Skeletal muscle tissue (tissue), 4 donors: Measurements from ENCODE around the gene ELL2. TPM values are rescaled to one million over a fixed set of nuclear protein-coding genes. Genes with fewer than 3 reads are reported as not detected.
"Not testable (repeated sequence)": the region's sequence is repeated elsewhere in the genome, so short reads cannot be mapped to it uniquely, and the experiment has no call there.

Source experiments
- H3K27ac ChIP-seq: one replicate; pipeline ENCODE4 v1.7.0; 2013; ENCODE audit warnings: mild to moderate bottlenecking, low read depth, low read length, inconsistent platforms
- H3K27me3 ChIP-seq, 3 donors: one replicate each; pipeline ENCODE4 v1.7.0; 2013; ENCODE audit warnings: low read length in 3 of 3; ENCODE audit not compliant: control insufficient read depth in 3 of 3, insufficient read depth in 3 of 3
- H3K36me3 ChIP-seq, 3 donors: one replicate each; pipeline ENCODE4 v1.7.0; 2013; ENCODE audit warnings: low read length in 3 of 3; ENCODE audit not compliant: control insufficient read depth in 3 of 3, insufficient read depth in 3 of 3
- H3K4me1 ChIP-seq, 3 donors: one replicate each; pipeline ENCODE4 v1.7.0; 2013; ENCODE audit warnings: low read length in 3 of 3, mild to moderate bottlenecking in 3 of 3; ENCODE audit not compliant: control insufficient read depth in 3 of 3, insufficient read depth in 3 of 3
- H3K4me3 ChIP-seq, 3 donors: one replicate each; pipeline ENCODE4 v1.7.0; 2013; ENCODE audit warnings: low read length in 3 of 3
- H3K9ac ChIP-seq, 3 donors: one replicate each; pipeline ENCODE4 v1.7.0; 2013; ENCODE audit warnings: low read length in 3 of 3, mild to moderate bottlenecking in 3 of 3, moderate library complexity in 2 of 3, low read depth in 1 of 3
- H3K9me3 ChIP-seq, 3 donors: one replicate each; pipeline ENCODE4 v1.7.0; 2013; ENCODE audit warnings: low read length in 3 of 3; ENCODE audit not compliant: control insufficient read depth in 3 of 3
- total RNA-seq: library from RNA; depleted of rRNA; stranded (reverse); fragments of >200 nt; gene quantifications from one replicate; pipeline ENCODE4 v1.2.3, GENCODE V29; 2014
- donor health status: Osteomylitis.

ELL2 gene
- total RNA-seq, 1 donor from 2014 or later = 5.7 TPM

GRCh38 chr5:95879661-95880060 is 82.0 kb downstream of the ELL2 start:
- Histone ChIP-seq H3K4me3 (no peak overlapping the region), H3K27me3 (no peaks in the 10 kb centered on the region), H3K9me3 (no peaks in the 10 kb centered on the region), H3K9ac (no peak overlapping the region), H3K36me3 (no peaks in the 10 kb centered on the region), H3K27ac (no peak overlapping the region), H3K4me1 (peaks cover 5 to 7% (median 7%) of the 10 kb centered on the region in 3 donors)

- H3K4me3 ChIP-seq = no peak overlapping the region
- no peaks in the 10 kb centered on the region for H3K36me3 ChIP-seq
- H3K9me3 ChIP-seq = no peaks in the 10 kb centered on the region
- no peaks in the 10 kb centered on the region for H3K27me3 ChIP-seq
- no peak overlapping the region for H3K27ac ChIP-seq
- H3K4me1 ChIP-seq = peaks cover 5 to 7% (median 7%) of the 10 kb centered on the region in 3 donors
- H3K9ac ChIP-seq = no peak overlapping the region
Observed at GRCh38 chr5:95878417-95879323, 83.0 kb downstream of the ELL2 start.

DNA sequence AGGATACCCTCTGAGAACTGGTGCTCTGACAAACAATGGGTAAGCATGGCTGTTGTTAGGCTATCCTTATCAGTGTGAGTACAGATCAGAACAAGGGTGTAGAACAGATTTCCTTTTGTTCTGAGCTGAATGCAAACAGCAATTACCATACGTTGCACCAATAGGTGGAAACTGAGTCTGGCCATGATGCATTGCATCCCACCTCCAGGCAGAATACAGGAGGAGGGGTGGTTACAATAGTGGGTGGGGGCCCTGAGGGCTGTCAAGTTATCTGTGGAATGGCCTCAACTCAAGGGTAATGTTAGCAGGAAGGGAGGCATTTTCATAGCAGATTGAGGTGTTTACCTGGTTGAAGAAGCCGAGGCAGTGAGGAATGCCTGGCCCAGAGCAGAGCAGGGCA is 84.9 kb downstream of the ELL2 start:
- Histone ChIP-seq H3K4me3 (no peak overlapping the region), H3K27me3 (no peaks in the 10 kb centered on the region), H3K27ac (no peak overlapping the region), H3K36me3 (no peaks in the 10 kb centered on the region), H3K9me3 (no peaks in the 10 kb centered on the region), H3K4me1 (peaks cover under 1 to 3% (median 2%) of the 10 kb centered on the region in 3 donors), H3K9ac (no peak overlapping the region)

GRCh38 chr5:95874246-95874645 is 87.4 kb downstream of the ELL2 start:
- H3K27ac ChIP-seq = no peak overlapping the region
- H3K36me3 ChIP-seq = no peaks in the 10 kb centered on the region
- H3K4me1 ChIP-seq = peaks cover 0 to 11% (median 3%) of the 10 kb centered on the region in 3 donors
- H3K9me3 ChIP-seq = no peaks in the 10 kb centered on the region
- H3K9ac ChIP-seq = no peak overlapping the region
- H3K27me3 ChIP-seq = no peaks in the 10 kb centered on the region
- no peak overlapping the region for H3K4me3 ChIP-seq

DNA sequence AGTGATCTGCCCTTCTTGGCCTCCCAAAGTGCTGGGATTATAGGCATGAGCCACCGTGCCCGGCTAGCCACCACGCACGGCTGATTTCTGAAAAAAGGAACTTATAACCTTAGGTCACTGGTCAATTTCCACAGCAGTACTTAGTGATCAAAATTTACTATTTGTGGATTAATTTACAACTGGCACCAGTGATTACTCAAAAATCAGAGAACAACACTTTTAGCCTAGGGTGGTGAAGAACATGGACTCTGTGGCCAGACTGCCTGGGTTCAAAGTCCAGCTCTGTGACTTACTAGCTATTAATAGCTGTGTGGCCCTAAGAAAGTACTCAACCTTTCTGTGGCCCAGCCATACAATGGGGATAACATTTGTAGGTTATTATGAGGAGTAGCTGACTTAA is 88.3 kb downstream of the ELL2 start:
- Histone ChIP-seq H3K4me1 (peaks cover 0 to 11% (median 3%) of the 10 kb centered on the region in 3 donors), H3K9me3 (no peaks in the 10 kb centered on the region), H3K27ac (no peak overlapping the region), H3K9ac (no peak overlapping the region), H3K4me3 (no peak overlapping the region), H3K27me3 (no peaks in the 10 kb centered on the region), H3K36me3 (no peaks in the 10 kb centered on the region)

DNA sequence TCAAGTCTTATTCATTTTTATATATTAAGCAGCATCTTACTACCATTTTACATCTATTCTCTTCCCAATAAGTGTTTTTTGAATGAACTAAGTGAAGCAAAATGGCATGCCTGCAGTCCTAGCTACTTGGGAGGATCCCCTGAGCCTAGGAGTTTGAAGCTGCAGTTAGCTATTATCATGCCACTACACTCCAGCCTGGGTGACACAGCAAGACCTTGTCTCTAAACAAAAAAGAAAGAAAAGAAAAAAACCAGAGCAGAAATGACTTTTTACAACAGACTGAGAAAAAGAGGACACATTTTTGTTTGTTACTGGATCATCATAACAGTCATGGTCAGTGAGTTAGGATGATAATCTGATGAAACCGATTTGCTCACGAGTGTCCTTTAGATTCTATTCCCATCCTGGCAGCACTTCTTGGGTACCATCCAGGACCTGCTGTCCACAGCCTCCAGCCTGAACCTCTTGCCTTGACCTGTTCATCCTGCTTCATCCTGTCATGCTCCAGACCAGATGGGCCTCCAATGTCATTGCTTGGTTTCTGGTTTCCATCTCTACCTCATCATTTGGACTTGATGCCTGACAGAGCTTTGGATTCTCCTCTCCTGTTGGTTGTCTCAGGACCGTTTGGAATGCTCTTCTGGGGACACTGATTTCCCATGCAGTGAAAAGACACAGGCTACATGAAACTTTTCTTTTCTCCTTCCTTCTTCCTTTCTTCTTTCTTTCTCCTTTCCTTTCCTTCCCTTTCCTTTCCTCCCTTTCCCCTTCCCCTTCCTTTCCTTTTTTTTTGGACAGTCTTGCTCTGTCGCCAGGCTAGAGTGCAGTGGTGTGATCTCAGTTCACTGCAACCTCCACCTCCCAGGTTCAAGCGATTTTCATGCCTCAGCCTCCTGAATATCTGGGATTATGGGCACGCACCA is 89.0 kb downstream of the ELL2 start:
- no peaks in the 10 kb centered on the region for H3K27me3 ChIP-seq
- no peak overlapping the region for H3K27ac ChIP-seq
- no peaks in the 10 kb centered on the region for H3K9me3 ChIP-seq
- peaks cover 0 to 11% (median 3%) of the 10 kb centered on the region in 3 donors for H3K4me1 ChIP-seq
- H3K9ac ChIP-seq = no peak overlapping the region
- no peaks in the 10 kb centered on the region for H3K36me3 ChIP-seq
- no peak overlapping the region for H3K4me3 ChIP-seq

GRCh38 chr5:95871146-95871806 is 90.4 kb downstream of the ELL2 start:
- H3K27me3 ChIP-seq = no peaks in the 10 kb centered on the region
- H3K4me3 ChIP-seq = no peak overlapping the region
- no peaks in the 10 kb centered on the region for H3K36me3 ChIP-seq
- peak overlapping the region; percentile 41 for H3K27ac ChIP-seq
- H3K9me3 ChIP-seq = no peaks in the 10 kb centered on the region
- peaks cover 0 to 11% (median 3%) of the 10 kb centered on the region in 3 donors for H3K4me1 ChIP-seq
- no peak overlapping the region for H3K9ac ChIP-seq

DNA sequence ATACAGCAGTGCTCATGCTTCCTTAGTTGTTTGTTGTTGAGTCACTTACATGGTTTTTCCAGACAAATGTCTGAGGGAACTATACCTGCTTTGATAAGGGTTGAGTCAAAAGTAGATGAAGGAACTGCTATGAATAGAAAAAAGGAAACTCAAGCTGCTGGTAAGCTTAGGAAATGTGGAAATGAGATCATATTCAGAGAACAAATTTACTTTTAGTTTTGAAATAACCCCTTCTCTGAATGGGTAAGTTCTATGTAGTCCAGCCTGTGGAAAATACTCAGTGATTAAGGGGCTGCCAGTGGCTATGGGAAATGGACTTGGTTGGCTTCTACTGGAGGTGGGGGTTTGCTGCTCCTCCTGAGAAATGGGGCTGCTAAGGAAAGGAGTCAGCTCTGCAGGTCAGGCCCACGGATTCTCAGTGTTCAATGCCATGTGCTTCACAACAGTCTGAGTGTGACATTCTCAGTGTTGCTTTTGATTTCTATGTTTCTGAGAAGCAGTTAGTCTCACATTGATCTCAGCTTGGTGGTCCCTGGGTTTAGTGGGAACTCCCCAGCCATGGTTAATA is 91.5 kb downstream of the ELL2 start:
- Histone ChIP-seq H3K36me3 (no peaks in the 10 kb centered on the region), H3K27ac (peak overlapping the region; percentile 41), H3K4me3 (no peak overlapping the region), H3K27me3 (no peaks in the 10 kb centered on the region), H3K9me3 (no peaks in the 10 kb centered on the region), H3K9ac (no peak overlapping the region), H3K4me1 (peaks cover 0 to 11% (median 3%) of the 10 kb centered on the region in 3 donors)

DNA sequence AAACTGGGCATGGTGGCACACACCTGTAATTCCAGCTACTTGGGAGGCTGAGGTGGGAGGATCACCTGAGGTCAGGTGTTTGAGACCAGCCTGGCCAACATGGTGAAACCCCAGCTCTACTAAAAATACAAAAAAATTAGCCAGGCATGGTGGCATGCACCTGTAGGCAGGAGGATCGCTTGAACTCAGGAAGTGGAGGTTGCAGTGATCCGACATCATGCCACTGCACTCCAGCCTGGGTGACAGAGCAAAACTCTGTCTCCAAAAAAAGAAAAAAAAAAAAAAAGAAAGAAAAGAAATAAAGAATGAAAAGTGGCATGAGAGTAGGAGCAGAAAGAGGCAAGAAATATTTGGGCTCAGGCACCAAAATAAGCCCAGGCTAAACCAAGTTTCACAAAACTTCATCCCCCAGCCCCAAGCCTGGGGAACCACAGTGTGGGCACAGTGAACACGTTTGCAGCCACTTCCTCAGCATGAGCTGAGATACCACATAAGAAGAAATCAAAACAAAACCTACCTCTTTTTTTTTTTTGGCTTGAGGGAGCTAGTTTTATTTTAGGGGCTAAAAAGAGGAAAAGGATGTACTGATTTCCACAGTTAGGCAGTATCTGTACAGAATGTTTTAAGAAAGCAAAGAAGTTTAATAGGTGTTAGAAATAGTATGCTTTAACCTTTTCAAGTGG is 92.3 kb downstream of the ELL2 start:
- H3K4me1 ChIP-seq = peaks cover 0 to 11% (median 3%) of the 10 kb centered on the region in 3 donors
- H3K36me3 ChIP-seq, H3K4me3 ChIP-seq: not testable (repeated sequence)

More for the DNA sequence above, 92.3 kb downstream of the ELL2 start:
- not testable (repeated sequence) for H3K27ac ChIP-seq, H3K27me3 ChIP-seq, H3K9me3 ChIP-seq, H3K9ac ChIP-seq
